GM12878 (cell line): Measurements from ENCODE around the gene ZDHHC18. TPM values are rescaled to one million over a fixed set of nuclear protein-coding genes. Genes with fewer than 3 reads are reported as not detected.

Experiments
- BMI1 ChIP-seq: fragments of 450-650 bp; IDR thresholded peaks from 2 replicates; pipeline ENCODE4 v1.6.1; 2016; ENCODE audit warnings: mild to moderate bottlenecking, moderate library complexity, borderline replicate concordance
- CBFB ChIP-seq: IDR thresholded peaks from 2 replicates; pipeline ENCODE4 v1.6.1; 2016; ENCODE audit warnings: antibody characterized with exemption, low read depth
- CREB1 ChIP-seq: IDR thresholded peaks from 2 replicates; pipeline ENCODE4 v1.6.1; 2012; ENCODE audit warnings: low read depth, mild to moderate bottlenecking, inconsistent platforms
- CREM ChIP-seq: IDR thresholded peaks from 2 replicates; pipeline ENCODE4 v1.6.1; 2014; ENCODE audit warnings: antibody characterized with exemption, low read depth
- CTCF ChIP-seq, 3 experiments: IDR thresholded peaks in 2 of 3; conservative IDR thresholded peaks in 1 of 3; 2 replicates each; pipeline ENCODE4 v1.5.1; 2011; ENCODE audit warnings: low read depth in 3 of 3, low read length in 3 of 3, mild to moderate bottlenecking in 3 of 3, control low read depth in 2 of 3, moderate library complexity in 2 of 3, inconsistent platforms in 1 of 3, mixed read lengths in 1 of 3; ENCODE audit not compliant: control insufficient read depth in 2 of 3, insufficient read depth in 1 of 3; ENCODE audit errors: extremely low read depth in 1 of 3
- FOXK2 ChIP-seq: fragments of 450-650 bp; IDR thresholded peaks from 2 replicates; pipeline ENCODE4 v1.6.1; 2017; ENCODE audit warnings: mild to moderate bottlenecking, moderate library complexity
- IKZF2 ChIP-seq, 2 experiments: fragments of 450-650 bp; IDR thresholded peaks; 2 replicates each; pipeline ENCODE4 v1.6.1; 2017; ENCODE audit warnings: mild to moderate bottlenecking in 2 of 2, moderate library complexity in 2 of 2
- MTA3 ChIP-seq: IDR thresholded peaks from 2 replicates; pipeline ENCODE4 v1.6.1; 2012; ENCODE audit warnings: low read length, inconsistent platforms, borderline replicate concordance
- NFYB ChIP-seq: IDR thresholded peaks from 2 replicates; pipeline ENCODE4 v1.6.1; 2011; ENCODE audit warnings: low read depth, mild to moderate bottlenecking, low read length, improper control_type of control experiment, moderate library complexity; ENCODE audit not compliant: insufficient read depth
- NR2C2 ChIP-seq: IDR thresholded peaks from 2 replicates; pipeline ENCODE4 v1.6.1; 2011; ENCODE audit warnings: borderline replicate concordance, low read depth; ENCODE audit not compliant: control insufficient read depth, insufficient read length
- PML ChIP-seq: IDR thresholded peaks from 2 replicates; pipeline ENCODE4 v1.6.1; 2012; ENCODE audit warnings: low read length, inconsistent platforms
- POLR2AphosphoS5 ChIP-seq: IDR thresholded peaks from 2 replicates; pipeline ENCODE4 v1.6.1; 2011; ENCODE audit warnings: mild to moderate bottlenecking, low read length, inconsistent platforms
- RELB ChIP-seq: fragments of 450-650 bp; IDR thresholded peaks from 2 replicates; pipeline ENCODE4 v1.6.1; 2017; ENCODE audit warnings: low read depth, mild to moderate bottlenecking, moderate library complexity
- SMAD1 ChIP-seq: fragments of 450-650 bp; IDR thresholded peaks from 2 replicates; pipeline ENCODE4 v1.6.1; 2018; ENCODE audit warnings: mild to moderate bottlenecking, low read depth; ENCODE audit not compliant: partially characterized antibody
- SMC3 ChIP-seq: IDR thresholded peaks from 2 replicates; pipeline ENCODE4 v1.6.1; 2011; ENCODE audit warnings: low read length, improper control_type of control experiment, borderline replicate concordance
- STAT1 ChIP-seq: fragments of 450-650 bp; conservative IDR thresholded peaks from 2 replicates; pipeline ENCODE4 v1.6.1; 2014; ENCODE audit warnings: antibody characterized with exemption, mild to moderate bottlenecking
- TAF1 ChIP-seq: IDR thresholded peaks from 2 replicates; pipeline ENCODE4 v1.6.1; 2011; ENCODE audit warnings: mild to moderate bottlenecking, low read depth, low read length, borderline replicate concordance
- ZNF687 ChIP-seq: fragments of 450-650 bp; IDR thresholded peaks from 2 replicates; pipeline ENCODE4 v1.6.1; 2017; ENCODE audit warnings: mild to moderate bottlenecking, moderate library complexity
- polyA plus RNA-seq, 11 experiments: library from polyadenylated mRNA; depleted of rRNA in 4 of 11; unstranded in 6 of 11; stranded (reverse) in 5 of 11; fragments of >200 nt; fragmentation: Nextera tagmentation in 4 of 11; fragmentation: Illumina TruSeq in 1 of 11; extraction: Ambion mirVana in 4 of 11; extraction: Trizol in 1 of 11; gene quantifications; 1 replicate in 1 of 11; 2 replicates in 10 of 11; pipeline versions ENCODE4 v1.2.1 to v1.2.3, GENCODE V29; 2011 to 2016; ENCODE audit warnings: inconsistent platforms in 2 of 11, missing spikeins in 2 of 11, low read depth in 1 of 11
- total RNA-seq, 4 experiments: library from RNA; depleted of rRNA in 3 of 4; stranded (reverse); fragments of >200 nt in 3 of 4; fragmentation: Illumina TruSeq in 1 of 4; extraction: Trizol in 1 of 4; gene quantifications; 2 replicates each; pipeline versions ENCODE4 v1.2.1 to v1.2.3, GENCODE V29; 2013 to 2021

Gene ZDHHC18
- total and polyA plus RNA-seq, 10 of the 15 experiments (the other 5 are each of a cell fraction or from before 2014, with no cell fraction given): 0.40 to 81.2 (median 21.3) TPM

GRCh38 chr1:26900001-26900814, 73.7 kb downstream of the ZDHHC18 start, which contains the start of gene GPATCH3 (continued):
- TF ChIP-seq RELB (peak; percentile 100), NR2C2 (no peak), BMI1 (peak; percentile 19; the same call in 1 of the 2 replicates), FOXK2 (0 out of 2 replicates have a peak, but pooled peaks have one; percentile 50), MTA3 (no peak), NFYB (no peak), PML (peak; percentile 83; the same call in 1 of the 2 replicates), SMAD1 (no peak), IKZF2 (IDR thresholded peaks at IDR 0.05) (peak; percentile 69 to 79), POLR2AphosphoS5 (peak; percentile 93), ZNF687 (peak; percentile 59; the same call in 1 of the 2 replicates), STAT1 (peak; percentile 64; the same call in 1 of the 2 replicates), CREB1 (0 out of 2 replicates have a peak, but pooled peaks have one; percentile 25), CTCF (IDR thresholded peaks at IDR 0.05 in 2 of 3, conservative IDR thresholded peaks at IDR 0.05 in 1 of 3; ENCODE audit: control insufficient read depth in 2 of 3, extremely low read depth in 1 of 3, insufficient read depth in 1 of 3, low read depth in 3 of 3, low read length in 3 of 3) (no peak), CREM (0 out of 2 replicates have a peak, but pooled peaks have one; percentile 25), CBFB (peak; percentile 91), TAF1 (peak; percentile 97), SMC3 (no peak)
